B cell (primary cell): ENCODE data around the gene ZNF213.

ENCODE experiments used
- CTCF ChIP-seq: fragments of 200-600 bp; IDR thresholded peaks from one replicate; pipeline ENCODE4 v1.8.0; 2022; ENCODE audit warnings: antibody characterized with exemption, mild to moderate bottlenecking
- EZH2 ChIP-seq: IDR thresholded peaks from 2 replicates; pipeline ENCODE4 v1.6.1; 2012; ENCODE audit warnings: borderline replicate concordance, low read depth, mild to moderate bottlenecking, moderate library complexity, low read length; ENCODE audit not compliant: insufficient read depth, poor library complexity, severe bottlenecking

GRCh38 chr16:3180445-3180878, 45.6 kb downstream of the ZNF213 start:
- no peak for TF ChIP-seq EZH2
- TF ChIP-seq CTCF = no peak
